Erythroblast (primary cell): ENCODE data around the gene WASF3.

Experiments used
- GATA1 ChIP-seq: IDR thresholded peaks from 2 replicates; pipeline ENCODE4 v1.6.1; 2011; ENCODE audit warnings: low read depth, mild to moderate bottlenecking, control low read depth, low read length, moderate library complexity
- POLR2A ChIP-seq: IDR thresholded peaks from 2 replicates; pipeline ENCODE4 v1.6.1; 2011; ENCODE audit warnings: mild to moderate bottlenecking, low read length

DNA sequence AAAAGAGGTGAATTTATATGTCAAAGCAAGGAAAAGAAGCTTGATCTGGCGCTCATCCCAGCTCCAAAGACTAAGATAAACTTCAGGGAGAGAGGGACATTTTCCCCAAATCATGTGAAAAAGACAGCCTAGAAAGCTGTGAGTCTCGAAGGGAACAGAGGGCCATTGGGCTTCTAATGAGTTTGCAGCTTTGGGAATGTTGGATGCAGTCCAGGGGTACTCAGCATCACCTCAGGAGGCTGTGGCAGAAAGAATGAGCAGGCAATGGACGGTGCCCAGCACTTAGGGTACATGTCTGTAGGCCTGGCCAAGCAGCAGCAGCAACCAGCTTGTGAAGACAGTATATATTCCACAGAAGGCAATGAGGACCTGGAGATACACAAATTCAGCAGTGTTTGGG is 25.7 kb upstream of the WASF3 start:
- no peak for TF ChIP-seq POLR2A
- no peak for TF ChIP-seq GATA1
